Measurements from ENCODE around the gene AGBL5. TPM values are rescaled to one million over a fixed set of nuclear protein-coding genes. Genes with fewer than 3 reads are reported as not detected.

Gene AGBL5
- total and polyA plus RNA-seq, 9 of the 15 experiments (the other 6 are each of a cell fraction or from before 2014, with no cell fraction given): 3.3 to 52.7 (median 26.2) TPM

DNA sequence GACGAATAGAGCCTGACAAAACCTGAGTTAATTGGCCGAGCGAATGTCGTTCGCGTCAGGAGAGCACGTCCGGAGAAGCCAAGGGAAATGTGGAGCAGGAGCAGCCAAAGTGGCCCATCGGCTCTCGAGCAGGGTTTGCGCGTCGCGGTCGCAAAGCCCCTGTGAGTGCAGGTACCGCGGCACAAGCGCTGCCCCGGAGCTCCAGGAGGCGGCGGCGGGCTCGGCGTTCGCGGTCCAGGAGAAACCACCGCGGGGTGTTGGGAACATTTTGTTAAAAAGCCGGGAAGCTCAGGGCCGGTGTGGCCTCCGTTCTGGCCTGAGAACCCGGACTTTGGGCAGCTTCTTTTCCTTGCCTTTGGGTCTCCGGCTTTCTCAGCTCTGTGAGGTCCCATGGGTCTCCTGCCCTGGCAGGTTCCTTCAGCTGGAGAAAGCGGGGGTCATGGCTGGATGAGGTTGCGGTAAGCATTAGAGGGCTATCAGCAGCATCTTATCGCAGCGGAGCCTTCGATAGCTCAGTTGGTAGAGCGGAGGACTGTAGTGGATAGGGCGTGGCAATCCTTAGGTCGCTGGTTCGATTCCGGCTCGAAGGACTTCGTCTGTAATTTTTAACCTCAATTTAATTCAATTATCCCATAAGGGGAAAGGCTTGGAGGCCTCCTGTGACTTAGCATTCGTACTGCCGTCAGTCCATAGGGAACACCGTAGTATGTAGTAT is 1.0 kb upstream of the AGBL5 start (continued):
- TF ChIP-seq, protein P1, sequence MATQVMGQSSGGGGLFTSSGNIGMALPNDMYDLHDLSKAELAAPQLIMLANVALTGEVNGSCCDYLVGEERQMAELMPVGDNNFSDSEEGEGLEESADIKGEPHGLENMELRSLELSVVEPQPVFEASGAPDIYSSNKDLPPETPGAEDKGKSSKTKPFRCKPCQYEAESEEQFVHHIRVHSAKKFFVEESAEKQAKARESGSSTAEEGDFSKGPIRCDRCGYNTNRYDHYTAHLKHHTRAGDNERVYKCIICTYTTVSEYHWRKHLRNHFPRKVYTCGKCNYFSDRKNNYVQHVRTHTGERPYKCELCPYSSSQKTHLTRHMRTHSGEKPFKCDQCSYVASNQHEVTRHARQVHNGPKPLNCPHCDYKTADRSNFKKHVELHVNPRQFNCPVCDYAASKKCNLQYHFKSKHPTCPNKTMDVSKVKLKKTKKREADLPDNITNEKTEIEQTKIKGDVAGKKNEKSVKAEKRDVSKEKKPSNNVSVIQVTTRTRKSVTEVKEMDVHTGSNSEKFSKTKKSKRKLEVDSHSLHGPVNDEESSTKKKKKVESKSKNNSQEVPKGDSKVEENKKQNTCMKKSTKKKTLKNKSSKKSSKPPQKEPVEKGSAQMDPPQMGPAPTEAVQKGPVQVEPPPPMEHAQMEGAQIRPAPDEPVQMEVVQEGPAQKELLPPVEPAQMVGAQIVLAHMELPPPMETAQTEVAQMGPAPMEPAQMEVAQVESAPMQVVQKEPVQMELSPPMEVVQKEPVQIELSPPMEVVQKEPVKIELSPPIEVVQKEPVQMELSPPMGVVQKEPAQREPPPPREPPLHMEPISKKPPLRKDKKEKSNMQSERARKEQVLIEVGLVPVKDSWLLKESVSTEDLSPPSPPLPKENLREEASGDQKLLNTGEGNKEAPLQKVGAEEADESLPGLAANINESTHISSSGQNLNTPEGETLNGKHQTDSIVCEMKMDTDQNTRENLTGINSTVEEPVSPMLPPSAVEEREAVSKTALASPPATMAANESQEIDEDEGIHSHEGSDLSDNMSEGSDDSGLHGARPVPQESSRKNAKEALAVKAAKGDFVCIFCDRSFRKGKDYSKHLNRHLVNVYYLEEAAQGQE (IDR thresholded peaks at IDR 0.05; ENCODE audit: borderline replicate concordance): no peak
- TF ChIP-seq, protein P1 (CRISPR knock-in tag; IDR thresholded peaks at IDR 0.05; ENCODE audit: low read depth): peak; percentile 17; the same call in 1 of the 2 replicates
- TF ChIP-seq SMARCE1 (IDR thresholded peaks at IDR 0.05) (0 out of 2 replicates have a peak, but pooled peaks have one; percentile 12), SOX6 (IDR thresholded peaks at IDR 0.05) (peak; percentile 40; the same call in 1 of the 2 replicates), CBFA2T3 (IDR thresholded peaks at IDR 0.05) (peak; percentile 18; the same call in 1 of the 2 replicates), FOXP1 (CRISPR knock-in tag; IDR thresholded peaks at IDR 0.05) (no peak), ADNP (tag; IDR thresholded peaks at IDR 0.05) (peak; percentile 85), RCOR1 (IDR thresholded peaks at IDR 0.05; ENCODE audit: borderline replicate concordance in 1 of 2, low read depth in 2 of 2, low read length in 2 of 2) (peak; percentile 4 to 71; a peak in 1 of 4 replicates), SNIP1 (IDR thresholded peaks at IDR 0.05; ENCODE audit: low read depth) (no peak), ZFP36 (IDR thresholded peaks at IDR 0.05; ENCODE audit: low read depth, low read length, partially characterized antibody) (peak; percentile 22), KDM4B (IDR thresholded peaks at IDR 0.05; ENCODE audit: borderline replicate concordance in 2 of 2, low read depth in 1 of 2) (0 out of 4 replicates have a peak, but pooled peaks of 1 of the 2 experiments have one; percentile 2)
- TF ChIP-seq, protein P2, sequence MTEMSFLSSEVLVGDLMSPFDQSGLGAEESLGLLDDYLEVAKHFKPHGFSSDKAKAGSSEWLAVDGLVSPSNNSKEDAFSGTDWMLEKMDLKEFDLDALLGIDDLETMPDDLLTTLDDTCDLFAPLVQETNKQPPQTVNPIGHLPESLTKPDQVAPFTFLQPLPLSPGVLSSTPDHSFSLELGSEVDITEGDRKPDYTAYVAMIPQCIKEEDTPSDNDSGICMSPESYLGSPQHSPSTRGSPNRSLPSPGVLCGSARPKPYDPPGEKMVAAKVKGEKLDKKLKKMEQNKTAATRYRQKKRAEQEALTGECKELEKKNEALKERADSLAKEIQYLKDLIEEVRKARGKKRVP (CRISPR knock-in tag; IDR thresholded peaks at IDR 0.05): peak; percentile 51; the same call in 1 of the 2 replicates
- TF ChIP-seq, protein P3, sequence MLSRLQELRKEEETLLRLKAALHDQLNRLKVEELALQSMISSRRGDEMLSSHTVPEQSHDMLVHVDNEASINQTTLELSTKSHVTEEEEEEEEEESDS (CRISPR knock-in tag; IDR thresholded peaks at IDR 0.05): no peak
- TF ChIP-seq, protein P4, sequence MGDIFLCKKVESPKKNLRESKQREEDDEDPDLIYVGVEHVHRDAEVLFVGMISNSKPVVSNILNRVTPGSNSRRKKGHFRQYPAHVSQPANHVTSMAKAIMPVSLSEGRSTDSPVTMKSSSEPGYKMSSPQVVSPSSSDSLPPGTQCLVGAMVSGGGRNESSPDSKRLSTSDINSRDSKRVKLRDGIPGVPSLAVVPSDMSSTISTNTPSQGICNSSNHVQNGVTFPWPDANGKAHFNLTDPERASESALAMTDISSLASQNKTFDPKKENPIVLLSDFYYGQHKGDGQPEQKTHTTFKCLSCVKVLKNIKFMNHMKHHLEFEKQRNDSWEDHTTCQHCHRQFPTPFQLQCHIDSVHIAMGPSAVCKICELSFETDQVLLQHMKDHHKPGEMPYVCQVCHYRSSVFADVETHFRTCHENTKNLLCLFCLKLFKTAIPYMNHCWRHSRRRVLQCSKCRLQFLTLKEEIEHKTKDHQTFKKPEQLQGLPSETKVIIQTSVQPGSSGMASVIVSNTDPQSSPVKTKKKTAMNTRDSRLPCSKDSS (IDR thresholded peaks at IDR 0.05; ENCODE audit: low read depth, partially characterized antibody): no peak
- TF ChIP-seq, protein P5, sequence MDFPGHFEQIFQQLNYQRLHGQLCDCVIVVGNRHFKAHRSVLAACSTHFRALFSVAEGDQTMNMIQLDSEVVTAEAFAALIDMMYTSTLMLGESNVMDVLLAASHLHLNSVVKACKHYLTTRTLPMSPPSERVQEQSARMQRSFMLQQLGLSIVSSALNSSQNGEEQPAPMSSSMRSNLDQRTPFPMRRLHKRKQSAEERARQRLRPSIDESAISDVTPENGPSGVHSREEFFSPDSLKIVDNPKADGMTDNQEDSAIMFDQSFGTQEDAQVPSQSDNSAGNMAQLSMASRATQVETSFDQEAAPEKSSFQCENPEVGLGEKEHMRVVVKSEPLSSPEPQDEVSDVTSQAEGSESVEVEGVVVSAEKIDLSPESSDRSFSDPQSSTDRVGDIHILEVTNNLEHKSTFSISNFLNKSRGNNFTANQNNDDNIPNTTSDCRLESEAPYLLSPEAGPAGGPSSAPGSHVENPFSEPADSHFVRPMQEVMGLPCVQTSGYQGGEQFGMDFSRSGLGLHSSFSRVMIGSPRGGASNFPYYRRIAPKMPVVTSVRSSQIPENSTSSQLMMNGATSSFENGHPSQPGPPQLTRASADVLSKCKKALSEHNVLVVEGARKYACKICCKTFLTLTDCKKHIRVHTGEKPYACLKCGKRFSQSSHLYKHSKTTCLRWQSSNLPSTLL (IDR thresholded peaks at IDR 0.05): peak; percentile 57
